LNCAP (cell line): ENCODE measurements around the gene TOM1.

Experiments
- CTCF ChIP-seq: fragments of 450-650 bp; IDR thresholded peaks from 2 replicates; pipeline ENCODE4 v1.5.1; 2017; ENCODE audit warnings: mild to moderate bottlenecking

The TOM1 gene

GRCh38 chr22:35299673-35300499 lies at the start of gene TOM1:
Gene TOM1 (plus strand): TSS chr22:35299894. CDS start chr22:35299929, 35 bp downstream.
- no peak for TF ChIP-seq CTCF

- TF ChIP-seq CTCF = no peak
Measured at GRCh38 chr22:35250156-35250555, 49.5 kb upstream of the TOM1 start.

- TF ChIP-seq CTCF = no peak
Measured at GRCh38 chr22:35253946-35254345, 45.7 kb upstream of the TOM1 start.

GRCh38 chr22:35257002-35257320 lies 42.7 kb upstream of the TOM1 start:
- no peak for TF ChIP-seq CTCF

- no peak; the same call in 1 of the 2 replicates for TF ChIP-seq CTCF
Measured at GRCh38 chr22:35257321-35258190, 42.1 kb upstream of the TOM1 start, which contains the start of gene HMGXB4. Gene HMGXB4 (plus strand): TSS chr22:35257493. CDS start chr22:35262391, 4,898 bp downstream.

- TF ChIP-seq CTCF = no peak
Measured at GRCh38 chr22:35258191-35258988, 41.3 kb upstream of the TOM1 start.

GRCh38 chr22:35264986-35265385 lies 34.7 kb upstream of the TOM1 start:
- no peak for TF ChIP-seq CTCF
